HEK293 (cell line): ENCODE data around the gene BAIAP2L2.

ENCODE experiments used
- CTCF ChIA-PET: fragments of 350-600 bp; formaldehyde crosslinking; extraction: SDS; loops from one replicate; lab custom pipeline; 2021; ENCODE audit warnings: antibody characterized with exemption; lab: Yijun Ruan, JAX
- POLR2A ChIA-PET: fragments of 300-600 bp; formaldehyde crosslinking; extraction: SDS; loops from one replicate; lab custom pipeline; 2020; ENCODE audit warnings: antibody characterized with exemption, inconsistent platforms; lab: Yijun Ruan, JAX
- H3K27ac ChIP-seq: fragments of 200-500 bp; sonication (Bioruptor generic); 2 replicates; pipeline ENCODE4 v1.5.1; 2014; ENCODE audit warnings: low read depth, low read length, control low read depth, inconsistent platforms; ENCODE audit errors: extremely low read depth
- H3K36me3 ChIP-seq, 2 experiments: fragments of 200-500 bp in 1 of 2; sonication (Bioruptor generic) in 1 of 2; 1 replicate in 1 of 2; 2 replicates in 1 of 2; pipeline ENCODE4 v1.5.1; 2014 to 2017; ENCODE audit warnings: inconsistent platforms in 2 of 2, low read length in 2 of 2; ENCODE audit not compliant: control insufficient read depth in 2 of 2, insufficient read depth in 1 of 2
- H3K4me1 ChIP-seq: fragments of 200-500 bp; sonication (Bioruptor generic); 2 replicates; pipeline ENCODE4 v1.5.1; 2014; ENCODE audit warnings: mild to moderate bottlenecking, low read length, inconsistent platforms; ENCODE audit not compliant: control insufficient read depth, insufficient read depth
- H3K4me3 ChIP-seq: 2 replicates; pipeline ENCODE4 v1.5.1; 2011; ENCODE audit warnings: low read depth, mild to moderate bottlenecking, control low read depth, low read length, moderate library complexity
- H3K9me3 ChIP-seq: fragments of 200-500 bp; sonication (Bioruptor generic); 2 replicates; pipeline ENCODE4 v1.5.1; 2014; ENCODE audit warnings: low read depth, low read length, inconsistent platforms; ENCODE audit not compliant: control insufficient read depth, insufficient read depth
- EGR2 ChIP-seq: fragments of 450-650 bp; formaldehyde crosslinking; IDR thresholded peaks from 2 replicates; pipeline ENCODE4 v1.5.1; 2016; ENCODE audit warnings: low read depth, missing biosample characterization, missing genetic modification characterization
- HOXD13 ChIP-seq: sonication (generic); formaldehyde crosslinking; IDR thresholded peaks from 2 replicates; pipeline ENCODE4 v1.8.0; 2022; ENCODE audit warnings: missing genetic modification reagents, borderline replicate concordance
- KLF1 ChIP-seq: fragments of 450-650 bp; formaldehyde crosslinking; IDR thresholded peaks from 2 replicates; pipeline ENCODE4 v1.5.1; 2016; ENCODE audit warnings: missing biosample characterization, missing genetic modification characterization
- KLF10 ChIP-seq: fragments of 450-650 bp; IDR thresholded peaks from 2 replicates; pipeline ENCODE4 v1.5.1; 2018; ENCODE audit warnings: missing biosample characterization, mild to moderate bottlenecking, missing genetic modification characterization
- KLF9 ChIP-seq: fragments of 450-650 bp; formaldehyde crosslinking; IDR thresholded peaks from 2 replicates; pipeline ENCODE4 v1.5.1; 2016; ENCODE audit warnings: missing biosample characterization, missing genetic modification characterization, low read depth
- SALL2 ChIP-seq: fragments of 450-650 bp; formaldehyde crosslinking; IDR thresholded peaks from 2 replicates; pipeline ENCODE4 v1.5.0; 2017; ENCODE audit warnings: missing biosample characterization, mild to moderate bottlenecking, missing genetic modification characterization, borderline replicate concordance
- ZFHX2 ChIP-seq: fragments of 450-650 bp; formaldehyde crosslinking; conservative IDR thresholded peaks from 2 replicates; pipeline ENCODE4 v1.5.1; 2016; ENCODE audit warnings: missing biosample characterization, missing genetic modification characterization
- ZNF184 ChIP-seq: fragments of 450-650 bp; IDR thresholded peaks from 2 replicates; pipeline ENCODE4 v1.5.1; 2018; ENCODE audit warnings: missing biosample characterization, mild to moderate bottlenecking, missing genetic modification characterization
- ZNF223 ChIP-seq: fragments of 450-650 bp; formaldehyde crosslinking; IDR thresholded peaks from 2 replicates; pipeline ENCODE4 v1.5.1; 2016; ENCODE audit warnings: missing biosample characterization, missing genetic modification characterization
- ZNF433 ChIP-seq: fragments of 450-650 bp; formaldehyde crosslinking; IDR thresholded peaks from 2 replicates; pipeline ENCODE4 v1.5.1; 2016; ENCODE audit warnings: missing biosample characterization, missing genetic modification characterization, low read depth

Gene BAIAP2L2

GRCh38 chr22:38043151-38044039 lies 67.1 kb downstream of the BAIAP2L2 start:
- H3K4me3 ChIP-seq = no peak overlapping the region
- peak; percentile 98 for TF ChIP-seq ZNF184 (tag by site-specific recombination)
- no peak for TF ChIP-seq KLF1 (tag by site-specific recombination)
- no peak overlapping the region for H3K27ac ChIP-seq
- no peaks in the 10 kb centered on the region for H3K36me3 ChIP-seq
- POLR2A ChIA-PET = interaction anchor here (0.9 kb wide), 1 partner anchor 9 kb away, joined by 3 read pairs; no protein-coding TSS in a partner anchor
- no peaks in the 10 kb centered on the region for H3K4me1 ChIP-seq
- H3K9me3 ChIP-seq = no peaks in the 10 kb centered on the region
- CTCF ChIA-PET = interaction anchor here (2.6 kb wide), 1 partner anchor 9 kb away, joined by 22 read pairs; no protein-coding TSS in a partner anchor

GRCh38 chr22:38042488-38042790 lies 68.0 kb downstream of the BAIAP2L2 start:
- Histone ChIP-seq H3K4me3 (no peak overlapping the region), H3K4me1 (no peaks in the 10 kb centered on the region), H3K9me3 (no peaks in the 10 kb centered on the region), H3K36me3 (no peaks in the 10 kb centered on the region), H3K27ac (no peak overlapping the region)
- ChIA-PET CTCF (interaction anchor here (0.6 to 2.6 kb wide), 3 partner anchors 10 to 428 kb away, joined by 3 to 22 read pairs (median 3); no protein-coding TSS in a partner anchor), POLR2A (interaction anchor here (0.9 kb wide), 1 partner anchor 8 kb away, joined by 3 read pairs; no protein-coding TSS in a partner anchor)
- no peak for TF ChIP-seq KLF9 (tag by site-specific recombination)
- no peak for TF ChIP-seq SALL2 (tag by site-specific recombination)

- Histone ChIP-seq H3K4me3 (no peak overlapping the region), H3K4me1 (no peaks in the 10 kb centered on the region), H3K9me3 (no peaks in the 10 kb centered on the region), H3K36me3 (no peaks in the 10 kb centered on the region), H3K27ac (no peak overlapping the region)
- ChIA-PET POLR2A (interaction anchor here (0.9 kb wide), 1 partner anchor 8 kb away, joined by 3 read pairs; no protein-coding TSS in a partner anchor), CTCF (interaction anchor here (0.6 to 2.6 kb wide), 4 partner anchors 10 to 428 kb away, joined by 3 to 22 read pairs (median 3); no protein-coding TSS in a partner anchor)
- TF ChIP-seq KLF10 (tag by site-specific recombination) = no peak
- TF ChIP-seq HOXD13 (CRISPR knock-in tag) = no peak
- TF ChIP-seq ZNF433 = no peak
Observed at GRCh38 chr22:38041760-38042487, 68.6 kb downstream of the BAIAP2L2 start.

GRCh38 chr22:38040953-38041759 lies 69.3 kb downstream of the BAIAP2L2 start:
- no peak overlapping the region for H3K27ac ChIP-seq
- no peaks in the 10 kb centered on the region for H3K4me1 ChIP-seq
- H3K4me3 ChIP-seq = no peak overlapping the region
- ChIA-PET POLR2A (no interaction called here), CTCF (interaction anchor here (0.7 to 2.6 kb wide), 5 partner anchors 11 to 802 kb away, joined by 3 to 22 read pairs (median 3); no protein-coding TSS in a partner anchor)
- TF ChIP-seq EGR2 = peak; percentile 89
- TF ChIP-seq ZFHX2 (tag by site-specific recombination) = peak; percentile 88
- no peak for TF ChIP-seq ZNF223 (tag by site-specific recombination)
- no peaks in the 10 kb centered on the region for H3K9me3 ChIP-seq
- no peaks in the 10 kb centered on the region for H3K36me3 ChIP-seq
